ENCODE data around the gene IL32.

IL32 gene

DNA sequence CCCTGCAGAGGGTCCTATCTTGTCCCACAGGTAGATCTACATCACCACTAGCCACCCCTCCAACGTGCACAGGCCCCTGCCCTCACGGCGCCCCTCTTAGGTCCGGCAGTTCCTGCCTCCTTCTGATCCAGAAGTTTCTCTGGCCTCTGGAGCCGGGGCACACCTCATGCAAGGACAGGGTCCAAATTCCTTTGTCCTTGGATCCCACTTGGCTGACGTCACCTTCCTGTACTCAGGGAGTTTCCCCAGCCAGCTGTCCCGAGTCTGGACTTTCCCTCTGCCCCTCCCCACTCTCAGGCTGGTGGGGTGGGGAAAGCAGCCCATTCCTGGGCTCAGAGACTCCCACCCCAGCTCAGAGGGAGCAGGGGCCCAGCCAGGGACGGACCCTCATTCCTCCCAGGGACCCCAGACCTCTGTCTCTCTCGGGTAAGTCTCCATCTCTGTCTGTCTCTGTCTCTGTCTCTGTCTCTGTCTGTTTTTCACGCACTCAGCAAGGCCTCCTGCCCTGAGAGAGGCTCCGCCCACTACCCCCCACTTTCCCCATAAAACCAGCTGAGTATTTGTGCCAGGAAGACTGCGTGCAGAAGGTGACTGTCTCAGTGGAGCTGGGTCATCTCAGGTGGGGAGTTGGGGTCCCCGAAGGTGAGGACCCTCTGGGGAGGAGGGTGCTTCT lies at the start of gene IL32:
Gene IL32, plus strand, starts transcription at position 572 of the 673 bp plus-strand sequence. CDS start 172 bp downstream, outside the sequence.
- FAIRE-seq (no peak), DNase-seq (ENCODE audit: insufficient read length, low spot score) (no peak)
- TF ChIP-seq, protein P1, sequence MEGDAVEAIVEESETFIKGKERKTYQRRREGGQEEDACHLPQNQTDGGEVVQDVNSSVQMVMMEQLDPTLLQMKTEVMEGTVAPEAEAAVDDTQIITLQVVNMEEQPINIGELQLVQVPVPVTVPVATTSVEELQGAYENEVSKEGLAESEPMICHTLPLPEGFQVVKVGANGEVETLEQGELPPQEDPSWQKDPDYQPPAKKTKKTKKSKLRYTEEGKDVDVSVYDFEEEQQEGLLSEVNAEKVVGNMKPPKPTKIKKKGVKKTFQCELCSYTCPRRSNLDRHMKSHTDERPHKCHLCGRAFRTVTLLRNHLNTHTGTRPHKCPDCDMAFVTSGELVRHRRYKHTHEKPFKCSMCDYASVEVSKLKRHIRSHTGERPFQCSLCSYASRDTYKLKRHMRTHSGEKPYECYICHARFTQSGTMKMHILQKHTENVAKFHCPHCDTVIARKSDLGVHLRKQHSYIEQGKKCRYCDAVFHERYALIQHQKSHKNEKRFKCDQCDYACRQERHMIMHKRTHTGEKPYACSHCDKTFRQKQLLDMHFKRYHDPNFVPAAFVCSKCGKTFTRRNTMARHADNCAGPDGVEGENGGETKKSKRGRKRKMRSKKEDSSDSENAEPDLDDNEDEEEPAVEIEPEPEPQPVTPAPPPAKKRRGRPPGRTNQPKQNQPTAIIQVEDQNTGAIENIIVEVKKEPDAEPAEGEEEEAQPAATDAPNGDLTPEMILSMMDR (IDR thresholded peaks at IDR 0.05; ENCODE audit: insufficient read depth, missing control alignments), result no peak

GRCh38 chr16:3015865-3016521 lies 49.4 kb upstream of the IL32 start:
- no peak for DNase-seq (ENCODE audit: insufficient read length, low spot score)
- FAIRE-seq, result no peak
- TF ChIP-seq, protein P1 (IDR thresholded peaks at IDR 0.05; ENCODE audit: insufficient read depth, missing control alignments), result no peak

DNA sequence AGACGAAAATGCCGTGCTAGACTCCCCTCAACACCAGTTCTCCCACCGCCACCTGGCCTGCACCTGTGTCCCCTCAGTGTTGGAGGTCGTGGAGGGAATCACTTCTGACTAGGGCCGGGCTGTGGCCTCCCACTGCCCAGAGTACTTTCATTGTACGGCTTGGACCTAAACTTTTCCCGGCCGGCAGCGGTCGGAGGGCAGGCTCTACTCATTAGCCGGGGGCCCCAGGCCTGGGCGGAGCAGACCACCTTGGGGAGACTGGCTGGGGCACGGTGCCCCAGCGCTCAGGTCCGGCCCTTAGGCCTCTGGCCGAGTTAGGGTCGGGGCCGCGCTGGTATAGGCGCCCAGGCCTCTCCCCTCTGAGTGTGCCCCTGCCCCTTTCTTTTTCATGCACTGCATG lies 48.1 kb upstream of the IL32 start:
- DNase-seq (ENCODE audit: insufficient read length, low spot score), result no peak
- no peak for FAIRE-seq
- TF ChIP-seq, protein P1 (IDR thresholded peaks at IDR 0.05; ENCODE audit: insufficient read depth, missing control alignments), result no peak

GRCh38 chr16:3017794-3018506 lies 47.5 kb upstream of the IL32 start, which contains the start of gene CLDN6:
Gene CLDN6 (minus strand): TSS chr16:3018183. CDS start chr16:3016021, 2,162 bp downstream.
- DNase-seq (ENCODE audit: insufficient read length, low spot score) (no peak), FAIRE-seq (no peak)
- TF ChIP-seq, protein P1 (IDR thresholded peaks at IDR 0.05; ENCODE audit: insufficient read depth, missing control alignments), result peak; percentile 32

- DNase-seq (ENCODE audit: insufficient read length, low spot score) (no peak), FAIRE-seq (no peak)
- TF ChIP-seq, protein P1 (IDR thresholded peaks at IDR 0.05; ENCODE audit: insufficient read depth, missing control alignments), result no peak
These were observed 45.7 kb upstream of the IL32 start for GRCh38 chr16:3019594-3020246.

DNA sequence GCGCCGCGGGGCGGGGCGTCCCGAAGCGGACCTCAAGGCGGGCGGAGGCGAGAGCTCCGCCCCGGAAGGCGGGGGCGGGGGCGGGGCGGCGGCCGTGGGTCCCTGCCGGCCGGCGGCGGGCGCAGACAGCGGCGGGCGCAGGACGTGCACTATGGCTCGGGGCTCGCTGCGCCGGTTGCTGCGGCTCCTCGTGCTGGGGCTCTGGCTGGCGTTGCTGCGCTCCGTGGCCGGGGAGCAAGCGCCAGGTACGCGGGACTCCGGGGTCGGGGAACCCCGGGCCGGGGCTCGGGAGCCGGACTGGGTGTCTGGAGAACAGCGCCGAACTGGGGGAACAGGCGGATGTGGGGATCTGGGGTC lies 45.2 kb upstream of the IL32 start, which contains the start of gene TNFRSF12A:
Gene TNFRSF12A, plus strand, starts transcription at position 122 of the 357 bp plus-strand sequence. Its CDS starts 30 bp downstream, at position 152.
- DNase-seq (ENCODE audit: insufficient read length, low spot score) (peak; percentile 91), FAIRE-seq (no peak)

More for the DNA sequence above, 45.2 kb upstream of the IL32 start, which contains the start of gene TNFRSF12A:
- TF ChIP-seq, protein P1 (IDR thresholded peaks at IDR 0.05; ENCODE audit: insufficient read depth, missing control alignments), result no peak
